GM23338 (cell line): ENCODE results near the gene ERLEC1. TPM values are rescaled to one million over a fixed set of nuclear protein-coding genes. Genes with fewer than 3 reads are reported as not detected.

Source experiments
- ATAC-seq: fragments of 200-7000 bp; cut with Tn5 transposase; 3 replicates; pipeline ENCODE4 v1.9.1; 2020
- DNase-seq: peaks from one replicate; pipeline ENCODE4 v3.0.0-alpha.2; 2015; ENCODE audit warnings: low spot score
- H2AFZ ChIP-seq: fragments of 200-600 bp; sonication (generic); 2 replicates; pipeline ENCODE4 v1.8.0; 2016; ENCODE audit warnings: antibody characterized with exemption, mild to moderate bottlenecking, moderate library complexity
- H3F3A ChIP-seq: fragments of 200-600 bp; sonication (generic); replicated peaks from 2 replicates; pipeline ENCODE4 v1.8.0; 2017; ENCODE audit warnings: antibody characterized with exemption, mixed run types, low read depth
- H3K27ac ChIP-seq: fragments of 200-600 bp; sonication (generic); 2 replicates; pipeline ENCODE4 v1.6.1; 2016; ENCODE audit warnings: low read depth
- H3K27me3 ChIP-seq: fragments of 200-600 bp; sonication (generic); 2 replicates; pipeline ENCODE4 v1.8.0; 2016; ENCODE audit warnings: mild to moderate bottlenecking, mixed run types, moderate library complexity; ENCODE audit not compliant: insufficient read depth
- H3K36me3 ChIP-seq: fragments of 200-600 bp; sonication (generic); 2 replicates; pipeline ENCODE4 v1.8.0; 2016; ENCODE audit warnings: mild to moderate bottlenecking; ENCODE audit not compliant: insufficient read depth
- H3K4me1 ChIP-seq: fragments of 200-600 bp; sonication (generic); 2 replicates; pipeline ENCODE4 v1.8.0; 2016; ENCODE audit warnings: mild to moderate bottlenecking, moderate library complexity; ENCODE audit not compliant: insufficient read depth
- H3K4me2 ChIP-seq: fragments of 200-600 bp; sonication (generic); 2 replicates; pipeline ENCODE4 v1.7.1; 2017; ENCODE audit warnings: mixed run types
- H3K4me3 ChIP-seq: fragments of 200-600 bp; sonication (generic); 2 replicates; pipeline ENCODE4 v1.6.1; 2016; ENCODE audit warnings: mixed run types
- H3K79me2 ChIP-seq: fragments of 200-600 bp; sonication (generic); replicated peaks from 2 replicates; pipeline ENCODE4 v1.8.0; 2017; ENCODE audit warnings: mild to moderate bottlenecking; ENCODE audit not compliant: insufficient read depth
- H3K9me2 ChIP-seq: fragments of 200-600 bp; sonication (generic); 2 replicates; pipeline ENCODE4 v1.8.0; 2017; ENCODE audit not compliant: insufficient read depth
- H4K20me1 ChIP-seq: fragments of 200-600 bp; sonication (generic); replicated peaks from 2 replicates; pipeline ENCODE4 v1.8.0; 2017; ENCODE audit warnings: mild to moderate bottlenecking; ENCODE audit not compliant: insufficient read depth
- H3K27ac Mint-ChIP-seq: 2 replicates; pipeline ENCODE4 v1.8.0; 2020; ENCODE audit warnings: inconsistent platforms, mild to moderate bottlenecking, moderate library complexity, mixed read lengths
- H3K27me3 Mint-ChIP-seq: 3 replicates; pipeline ENCODE4 v1.8.0; 2022; ENCODE audit warnings: low read depth, mild to moderate bottlenecking, moderate library complexity, mixed read lengths, inconsistent platforms; ENCODE audit not compliant: insufficient read depth, poor library complexity
- H3K36me3 Mint-ChIP-seq: 3 replicates; pipeline ENCODE4 v1.8.0; 2021; ENCODE audit warnings: low read depth, mild to moderate bottlenecking, inconsistent platforms, moderate library complexity, mixed read lengths
- H3K4me1 Mint-ChIP-seq: 3 replicates; pipeline ENCODE4 v1.8.0; 2020; ENCODE audit warnings: mild to moderate bottlenecking, inconsistent platforms, mixed read lengths
- H3K4me3 Mint-ChIP-seq: 3 replicates; pipeline ENCODE4 v1.8.0; 2021; ENCODE audit warnings: moderate library complexity, mild to moderate bottlenecking, inconsistent platforms, mixed read lengths
- H3K9me3 Mint-ChIP-seq: 3 replicates; pipeline ENCODE4 v1.8.0; 2020; ENCODE audit warnings: moderate library complexity, mild to moderate bottlenecking, inconsistent platforms, mixed read lengths
- ETS1 ChIP-seq: IDR thresholded peaks from 2 replicates; pipeline ENCODE4 v1.6.1; 2016; ENCODE audit warnings: antibody characterized with exemption
- ZNF114 ChIP-seq: fragments of 250-450 bp; sonication (Bioruptor Pico); IDR thresholded peaks from 2 replicates; pipeline ENCODE4 v1.5.0; 2020; ENCODE audit warnings: mild to moderate bottlenecking, moderate library complexity
- ZNF462 ChIP-seq: fragments of 250-450 bp; sonication (Bioruptor Pico); IDR thresholded peaks from 2 replicates; pipeline ENCODE4 v1.5.0; 2020; ENCODE audit warnings: mild to moderate bottlenecking, moderate library complexity
- polyA plus RNA-seq: library from polyadenylated mRNA; unstranded; fragments of >200 nt; fragmentation: Nextera tagmentation; extraction: Ambion mirVana; gene quantifications from 2 replicates; pipeline ENCODE4 v1.2.1, GENCODE V29; 2016
- total RNA-seq: library from RNA; depleted of rRNA; stranded (reverse); fragments of >200 nt; shearing (Covaris generic); gene quantifications from 2 replicates; pipeline ENCODE4 v1.2.3, GENCODE V29; 2014
- TF ChIP-seq, protein P1 (sequence below): IDR thresholded peaks from one replicate; pipeline ENCODE4 v1.6.1; 2018; ENCODE audit warnings: antibody characterized with exemption; ENCODE audit not compliant: unreplicated experiment

Gene ERLEC1
- total and polyA plus RNA-seq, 2 experiments from 2014 or later = 35.0 to 41.2 TPM

DNA sequence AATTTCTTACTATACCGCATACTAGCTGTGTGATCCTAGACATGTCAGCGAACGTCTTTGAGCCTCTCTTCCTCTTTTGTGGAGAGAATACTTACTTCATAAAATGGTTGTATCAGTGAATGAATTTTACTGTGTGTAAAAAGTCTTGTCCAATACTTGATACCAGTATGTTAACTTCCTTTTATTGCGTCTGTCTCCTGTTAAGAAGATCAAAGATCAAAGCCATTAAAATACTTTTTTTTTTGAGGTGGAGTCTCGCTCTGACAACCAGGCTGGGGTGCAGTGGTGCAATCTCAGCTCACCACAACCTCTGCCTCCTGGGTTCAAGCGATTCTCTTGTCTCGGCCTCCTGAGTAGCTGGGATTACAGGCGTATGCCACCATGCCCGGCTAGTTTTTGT, 33.2 kb downstream of the ERLEC1 start:
- no peak for DNase-seq
- Mint-ChIP-seq H3K4me3 (no peak overlapping the region), H3K4me1 (peaks cover 3% of the 10 kb centered on the region; the same call in 1 of the 3 replicates), H3K27me3 (no peaks in the 10 kb centered on the region), H3K36me3 (peaks cover 8% of the 10 kb centered on the region; the same call in 2 of the 3 replicates), H3K9me3 (no peaks in the 10 kb centered on the region), H3K27ac (no peak overlapping the region)
- TF ChIP-seq ETS1 (no peak), ZNF114 (CRISPR knock-in tag) (no peak), ZNF462 (CRISPR knock-in tag) (no peak)
- TF ChIP-seq, protein P1, sequence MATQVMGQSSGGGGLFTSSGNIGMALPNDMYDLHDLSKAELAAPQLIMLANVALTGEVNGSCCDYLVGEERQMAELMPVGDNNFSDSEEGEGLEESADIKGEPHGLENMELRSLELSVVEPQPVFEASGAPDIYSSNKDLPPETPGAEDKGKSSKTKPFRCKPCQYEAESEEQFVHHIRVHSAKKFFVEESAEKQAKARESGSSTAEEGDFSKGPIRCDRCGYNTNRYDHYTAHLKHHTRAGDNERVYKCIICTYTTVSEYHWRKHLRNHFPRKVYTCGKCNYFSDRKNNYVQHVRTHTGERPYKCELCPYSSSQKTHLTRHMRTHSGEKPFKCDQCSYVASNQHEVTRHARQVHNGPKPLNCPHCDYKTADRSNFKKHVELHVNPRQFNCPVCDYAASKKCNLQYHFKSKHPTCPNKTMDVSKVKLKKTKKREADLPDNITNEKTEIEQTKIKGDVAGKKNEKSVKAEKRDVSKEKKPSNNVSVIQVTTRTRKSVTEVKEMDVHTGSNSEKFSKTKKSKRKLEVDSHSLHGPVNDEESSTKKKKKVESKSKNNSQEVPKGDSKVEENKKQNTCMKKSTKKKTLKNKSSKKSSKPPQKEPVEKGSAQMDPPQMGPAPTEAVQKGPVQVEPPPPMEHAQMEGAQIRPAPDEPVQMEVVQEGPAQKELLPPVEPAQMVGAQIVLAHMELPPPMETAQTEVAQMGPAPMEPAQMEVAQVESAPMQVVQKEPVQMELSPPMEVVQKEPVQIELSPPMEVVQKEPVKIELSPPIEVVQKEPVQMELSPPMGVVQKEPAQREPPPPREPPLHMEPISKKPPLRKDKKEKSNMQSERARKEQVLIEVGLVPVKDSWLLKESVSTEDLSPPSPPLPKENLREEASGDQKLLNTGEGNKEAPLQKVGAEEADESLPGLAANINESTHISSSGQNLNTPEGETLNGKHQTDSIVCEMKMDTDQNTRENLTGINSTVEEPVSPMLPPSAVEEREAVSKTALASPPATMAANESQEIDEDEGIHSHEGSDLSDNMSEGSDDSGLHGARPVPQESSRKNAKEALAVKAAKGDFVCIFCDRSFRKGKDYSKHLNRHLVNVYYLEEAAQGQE = no peak
- Histone ChIP-seq H3K79me2 (no peaks in the 10 kb centered on the region), H3K27me3 (no peaks in the 10 kb centered on the region), H3K9me2 (no peaks in the 10 kb centered on the region), H3K4me2 (no peak overlapping the region), H3K4me3 (no peak overlapping the region), H2AFZ (no peak overlapping the region), H3K27ac (peak overlapping the region; percentile 52; the same call in 1 of the 2 replicates), H3K4me1 (no peaks in the 10 kb centered on the region), H3K36me3 (no peaks in the 10 kb centered on the region), H4K20me1 (no peaks in the 10 kb centered on the region), H3F3A (no peaks in the 10 kb centered on the region)
- ATAC-seq = no peak
